ENCODE results near the gene EYS.
"Not testable (repeated sequence)": the region's sequence is repeated elsewhere in the genome, so short reads cannot be mapped to it uniquely, and the experiment has no call there.

The EYS gene

GRCh38 chr6:64037427-64037826, 1669.6 kb downstream of the EYS start:
- no peak overlapping the region for H3K9ac ChIP-seq
- no peak for TF ChIP-seq CTCF (IDR thresholded peaks at IDR 0.05)
- no peaks in the 10 kb centered on the region for H3K27me3 ChIP-seq (ENCODE audit: control insufficient read depth, insufficient read depth, low read length)
- H3K9me3 ChIP-seq (ENCODE audit: control insufficient read depth, low read length), result no peaks in the 10 kb centered on the region
- no peaks in the 10 kb centered on the region for H3K4me1 ChIP-seq
- no peak overlapping the region for H3K27ac ChIP-seq
- no peaks in the 10 kb centered on the region for H3K79me2 ChIP-seq
- H3K4me3 ChIP-seq (ENCODE audit: low read depth, low read length), result no peak overlapping the region
- H2AFZ ChIP-seq, result no peak overlapping the region
- H3K36me3 ChIP-seq (ENCODE audit: control insufficient read depth, insufficient read depth, low read length), result no peaks in the 10 kb centered on the region
- H3K4me2 ChIP-seq (ENCODE audit: low read length), result no peak overlapping the region

DNA sequence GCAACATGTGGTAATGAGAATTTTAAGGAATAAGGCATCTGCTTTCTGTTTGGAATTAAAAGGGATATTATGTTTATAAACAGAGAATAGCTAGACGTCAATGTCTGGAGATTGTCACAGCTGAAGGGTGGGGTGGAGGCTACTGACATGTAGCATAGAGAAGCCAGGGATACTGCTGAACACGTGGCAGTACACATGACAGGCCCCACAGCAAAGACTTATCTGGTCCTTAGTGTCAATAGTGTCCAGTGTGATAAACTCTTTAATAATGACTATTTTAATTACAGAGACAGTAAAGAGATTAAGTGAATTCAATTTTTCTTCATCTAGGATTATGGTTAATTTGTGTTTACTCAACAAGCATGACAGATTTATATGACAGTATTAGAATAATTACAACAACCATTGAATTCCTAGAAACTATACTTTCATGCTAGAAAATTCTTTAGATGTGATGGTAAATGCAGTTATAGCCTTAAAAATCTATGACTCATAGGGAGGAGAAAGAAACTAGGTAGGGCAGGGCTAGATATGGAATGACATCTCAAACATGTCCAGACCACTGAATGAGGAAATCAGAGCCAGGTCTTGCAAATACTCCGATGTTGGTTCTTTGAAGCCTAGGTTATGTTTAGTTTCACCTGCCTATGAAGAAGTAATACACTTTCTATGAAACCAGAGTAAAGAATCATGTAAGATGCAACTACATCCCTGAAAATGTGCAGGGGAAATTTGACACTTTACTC, 1671.9 kb downstream of the EYS start:
- Histone ChIP-seq H3K79me2 (no peaks in the 10 kb centered on the region), H3K4me1 (no peaks in the 10 kb centered on the region), H3K9ac (no peak overlapping the region), H3K4me3 (ENCODE audit: low read depth, low read length) (no peak overlapping the region), H3K27me3 (ENCODE audit: control insufficient read depth, insufficient read depth, low read length) (no peaks in the 10 kb centered on the region), H3K4me2 (ENCODE audit: low read length) (no peak overlapping the region), H3K36me3 (ENCODE audit: control insufficient read depth, insufficient read depth, low read length) (no peaks in the 10 kb centered on the region), H3K27ac (no peak overlapping the region), H2AFZ (no peak overlapping the region), H3K9me3 (ENCODE audit: control insufficient read depth, low read length) (no peaks in the 10 kb centered on the region)
- no peak for TF ChIP-seq CTCF (IDR thresholded peaks at IDR 0.05)

GRCh38 chr6:64034291-64034690, 1672.7 kb downstream of the EYS start:
- no peak overlapping the region for H2AFZ ChIP-seq
- TF ChIP-seq CTCF (IDR thresholded peaks at IDR 0.05), result no peak
- H3K27ac ChIP-seq, result no peak overlapping the region
- H3K9me3 ChIP-seq (ENCODE audit: control insufficient read depth, low read length), result no peaks in the 10 kb centered on the region
- no peaks in the 10 kb centered on the region for H3K4me1 ChIP-seq
- no peaks in the 10 kb centered on the region for H3K36me3 ChIP-seq (ENCODE audit: control insufficient read depth, insufficient read depth, low read length)
- no peak overlapping the region for H3K9ac ChIP-seq
- no peaks in the 10 kb centered on the region for H3K79me2 ChIP-seq
- H3K4me3 ChIP-seq (ENCODE audit: low read depth, low read length), result no peak overlapping the region
- no peaks in the 10 kb centered on the region for H3K27me3 ChIP-seq (ENCODE audit: control insufficient read depth, insufficient read depth, low read length)
- no peak overlapping the region for H3K4me2 ChIP-seq (ENCODE audit: low read length)

DNA sequence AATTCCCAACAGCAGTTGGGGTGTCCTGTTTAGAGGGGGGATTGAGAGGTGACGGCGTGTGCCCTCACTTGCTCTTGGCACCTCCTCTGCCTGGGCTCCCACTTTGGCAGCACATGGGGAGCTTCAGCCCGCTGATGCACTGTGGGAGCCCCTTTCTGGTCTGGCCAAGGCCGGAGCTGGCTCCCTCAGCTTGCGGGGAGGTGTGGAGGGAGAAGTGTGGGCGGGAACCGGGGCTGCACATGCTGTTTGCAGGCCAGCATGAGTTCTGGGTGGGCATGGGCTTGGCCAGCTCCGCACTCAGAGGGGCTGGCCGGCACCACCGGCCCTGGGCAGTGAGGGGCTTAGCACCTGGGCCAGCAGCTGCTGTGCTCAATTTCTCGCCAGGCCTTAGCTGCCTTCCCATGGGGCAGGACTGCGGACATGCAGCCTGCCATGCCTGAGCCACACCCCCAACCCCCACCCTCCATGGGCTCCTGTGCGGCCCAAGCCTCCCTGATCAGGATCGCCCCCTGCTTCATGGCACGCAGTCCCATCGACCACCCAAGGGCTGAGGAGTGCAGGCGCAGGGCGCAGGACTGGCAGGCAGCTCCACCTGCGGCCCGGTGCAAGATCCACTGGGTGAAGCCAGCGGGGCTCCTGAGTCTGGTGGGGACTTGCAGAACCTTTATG, 1675.9 kb downstream of the EYS start:
- not testable (repeated sequence) for H3K27ac ChIP-seq; H3K27me3 ChIP-seq (ENCODE audit: control insufficient read depth, insufficient read depth, low read length); H3K4me3 ChIP-seq (ENCODE audit: low read depth, low read length); H3K9me3 ChIP-seq (ENCODE audit: control insufficient read depth, low read length); H2AFZ ChIP-seq; H3K4me1 ChIP-seq; H3K36me3 ChIP-seq (ENCODE audit: control insufficient read depth, insufficient read depth, low read length); H3K4me2 ChIP-seq (ENCODE audit: low read length); H3K79me2 ChIP-seq; H3K9ac ChIP-seq

DNA sequence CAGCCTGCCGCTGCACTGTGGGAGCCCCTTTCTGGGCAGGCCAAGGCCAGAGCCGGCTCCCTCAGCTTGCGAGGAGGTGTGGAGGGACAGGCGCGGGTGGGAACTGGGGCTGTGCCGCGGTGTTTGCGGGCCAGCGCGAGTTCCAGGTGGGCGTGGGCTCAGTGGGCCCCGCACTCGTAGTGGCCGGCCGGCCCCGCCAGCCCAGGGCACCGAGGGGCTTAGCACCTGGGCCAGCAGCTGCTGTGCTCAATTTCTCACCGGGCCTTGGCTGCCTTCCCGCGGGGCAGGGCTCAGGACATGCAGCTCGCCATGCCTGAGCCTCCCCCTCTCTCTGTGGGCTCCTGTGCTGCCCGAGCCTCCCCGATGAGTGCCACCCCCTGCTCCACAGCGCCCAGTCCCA, 1683.3 kb downstream of the EYS start:
- TF ChIP-seq CTCF (IDR thresholded peaks at IDR 0.05), result no peak

More for the DNA sequence above, 1683.3 kb downstream of the EYS start:
- no peak overlapping the region for H3K27ac ChIP-seq
- H3K36me3 ChIP-seq (ENCODE audit: control insufficient read depth, insufficient read depth, low read length), result no peaks in the 10 kb centered on the region
- H3K4me1 ChIP-seq, result no peaks in the 10 kb centered on the region
- no peaks in the 10 kb centered on the region for H3K9me3 ChIP-seq (ENCODE audit: control insufficient read depth, low read length)
- H3K79me2 ChIP-seq, result no peaks in the 10 kb centered on the region
- H2AFZ ChIP-seq, result no peak overlapping the region
- no peaks in the 10 kb centered on the region for H3K27me3 ChIP-seq (ENCODE audit: control insufficient read depth, insufficient read depth, low read length)
- no peak overlapping the region for H3K4me2 ChIP-seq (ENCODE audit: low read length)
- no peak overlapping the region for H3K9ac ChIP-seq
- no peak overlapping the region for H3K4me3 ChIP-seq (ENCODE audit: low read depth, low read length)

Data from parathyroid adenoma (tissue), 2 donors.